Neuronal stem cell (in vitro differentiated cells): Measurements from ENCODE around the gene AEN.

Experiments used
- DNase-seq: peaks from one replicate; pipeline ENCODE4 v3.0.0-alpha.2; 2013; ENCODE audit warnings: low spot score
- H2AFZ ChIP-seq: one replicate; pipeline ENCODE4 v1.6.1; 2013; ENCODE audit warnings: mild to moderate bottlenecking, low read length, inconsistent platforms
- H2AK5ac ChIP-seq: 2 replicates; pipeline ENCODE4 v1.6.1; 2013; ENCODE audit warnings: low read depth, mild to moderate bottlenecking, inconsistent platforms, low read length, moderate library complexity, mixed read lengths
- H2BK120ac ChIP-seq: 2 replicates; pipeline ENCODE4 v1.6.1; 2013; ENCODE audit warnings: low read depth, mild to moderate bottlenecking, inconsistent platforms, low read length, moderate library complexity, mixed read lengths
- H2BK12ac ChIP-seq: one replicate; pipeline ENCODE4 v1.6.1; 2013; ENCODE audit warnings: low read length, inconsistent platforms
- H2BK15ac ChIP-seq: 2 replicates; pipeline ENCODE4 v1.6.1; 2013; ENCODE audit warnings: mild to moderate bottlenecking, low read length, inconsistent platforms, mixed read lengths
- H2BK5ac ChIP-seq: one replicate; pipeline ENCODE4 v1.6.1; 2013; ENCODE audit warnings: inconsistent platforms, mild to moderate bottlenecking, low read length, moderate library complexity
- H3K14ac ChIP-seq: one replicate; pipeline ENCODE4 v1.6.1; 2013; ENCODE audit warnings: low read length, inconsistent platforms
- H3K18ac ChIP-seq: 2 replicates; pipeline ENCODE4 v1.6.1; 2013; ENCODE audit warnings: low read length, inconsistent platforms
- H3K23ac ChIP-seq: 2 replicates; pipeline ENCODE4 v1.6.1; 2013; ENCODE audit warnings: low read depth, mild to moderate bottlenecking, mixed read lengths, low read length, inconsistent platforms; ENCODE audit not compliant: poor library complexity
- H3K27ac ChIP-seq: replicated peaks from 3 replicates; pipeline ENCODE4 v1.5.1; 2013; ENCODE audit warnings: low read length, inconsistent platforms
- H3K27me3 ChIP-seq, 3 experiments: 2 replicates each; pipeline ENCODE4 v1.6.1; 2013; ENCODE audit warnings: low read length in 3 of 3, mild to moderate bottlenecking in 2 of 3, inconsistent platforms in 1 of 3, low read depth in 1 of 3, mixed read lengths in 1 of 3, moderate library complexity in 1 of 3; ENCODE audit not compliant: control insufficient read depth in 3 of 3, insufficient read depth in 3 of 3
- H3K36me3 ChIP-seq, 2 donors: replicated peaks in 1 of 2; 2 replicates each; pipeline ENCODE4 v1.6.1; 2013; ENCODE audit warnings: low read length in 2 of 2; ENCODE audit not compliant: control insufficient read depth in 2 of 2, insufficient read depth in 2 of 2
- H3K4ac ChIP-seq: 2 replicates; pipeline ENCODE4 v1.6.1; 2013; ENCODE audit warnings: inconsistent platforms, mild to moderate bottlenecking, low read length, moderate library complexity
- H3K4me1 ChIP-seq, 2 donors: 1 replicate in 1 of 2; 2 replicates in 1 of 2; pipeline ENCODE4 v1.6.1; 2013; ENCODE audit warnings: low read length in 2 of 2, low read depth in 1 of 2; ENCODE audit not compliant: control insufficient read depth in 2 of 2, insufficient read depth in 1 of 2
- H3K4me2 ChIP-seq: one replicate; pipeline ENCODE4 v1.6.1; 2013; ENCODE audit warnings: mild to moderate bottlenecking, low read length, inconsistent platforms; ENCODE audit not compliant: insufficient read depth, poor library complexity, severe bottlenecking
- H3K4me3 ChIP-seq, 2 donors: 2 replicates each; pipeline ENCODE4 v1.5.1; 2013; ENCODE audit warnings: low read length in 2 of 2, mild to moderate bottlenecking in 2 of 2, inconsistent platforms in 1 of 2, moderate library complexity in 1 of 2
- H3K79me1 ChIP-seq: one replicate; pipeline ENCODE4 v1.6.1; 2013; ENCODE audit warnings: low read depth, mild to moderate bottlenecking, inconsistent platforms, low read length, moderate library complexity
- H3K9ac ChIP-seq: one replicate; pipeline ENCODE4 v1.6.1; 2013; ENCODE audit warnings: mild to moderate bottlenecking, low read depth, low read length, inconsistent platforms; ENCODE audit not compliant: poor library complexity
- H3K9me3 ChIP-seq, 2 donors: replicated peaks in 1 of 2; 2 replicates each; pipeline versions ENCODE3 to v1.6.1; 2013; ENCODE audit warnings: low read length in 2 of 2, mild to moderate bottlenecking in 2 of 2, inconsistent platforms in 1 of 2, low read depth in 1 of 2, mixed read lengths in 1 of 2, moderate library complexity in 1 of 2; ENCODE audit not compliant: control insufficient read depth in 2 of 2, insufficient read depth in 1 of 2
- H4K8ac ChIP-seq: one replicate; pipeline ENCODE4 v1.6.1; 2013; ENCODE audit warnings: low read depth, mild to moderate bottlenecking, inconsistent platforms, low read length, moderate library complexity
- H4K91ac ChIP-seq: one replicate; pipeline ENCODE4 v1.6.1; 2013; ENCODE audit warnings: low read length, low read depth, mild to moderate bottlenecking, inconsistent platforms; ENCODE audit not compliant: poor library complexity
- WGBS, 2 donors: extraction: QIAGEN DNeasy Blood & Tissue Kit; methylation state at CpG; one replicate each; pipeline ENCODE4 v1.1.7; 2013; ENCODE audit warnings: missing lambda C conversion rate in 2 of 2, mixed read lengths in 1 of 2; ENCODE audit not compliant: insufficient read length in 2 of 2, insufficient replicate concordance in 1 of 2; ENCODE audit errors: extremely low coverage in 2 of 2; 5-methylcytosine and 5-hydroxymethylcytosine counted together

The AEN gene

GRCh38 chr15:88649753-88650551, 28.8 kb downstream of the AEN start:
- peak overlapping the region; percentile 38 for H3K18ac ChIP-seq
- no peak overlapping the region for H4K91ac ChIP-seq
- no peak overlapping the region for H2BK15ac ChIP-seq
- peak overlapping the region; percentile 53 for H3K9ac ChIP-seq
- H3K79me1 ChIP-seq = no peaks in the 10 kb centered on the region
- no peaks in the 10 kb centered on the region for H3K9me3 ChIP-seq
- H3K36me3 ChIP-seq = no peaks in the 10 kb centered on the region
- no peak for DNase-seq
- H3K4me2 ChIP-seq = no peak overlapping the region
- H3K4me1 ChIP-seq = peaks cover 9 to 14% of the 10 kb centered on the region in 2 donors
- peak overlapping the region; percentile 53 for H2AFZ ChIP-seq
- peak overlapping the region; percentile 46 for H2BK12ac ChIP-seq
- peak overlapping the region; percentile 10 for H2AK5ac ChIP-seq
- H2BK120ac ChIP-seq = no peak overlapping the region
- no peak overlapping the region for H4K8ac ChIP-seq
- peak overlapping the region; percentile 26 for H3K23ac ChIP-seq
- no CpG with 5 or more reads among the region's 23 CpGs for WGBS, 2 donors
- H3K27me3 ChIP-seq = no peaks in the 10 kb centered on the region
- no peak overlapping the region for H2BK5ac ChIP-seq
- H3K14ac ChIP-seq = no peak overlapping the region
- H3K4me3 ChIP-seq = no peak overlapping the region
- H3K4ac ChIP-seq = no peak overlapping the region
- no peak overlapping the region for H3K27ac ChIP-seq

GRCh38 chr15:88650556-88650955, 29.4 kb downstream of the AEN start:
- no peak overlapping the region for H3K14ac ChIP-seq
- no peaks in the 10 kb centered on the region for H3K36me3 ChIP-seq

GRCh38 chr15:88651136-88651732, 30.1 kb downstream of the AEN start:
- H2BK5ac ChIP-seq = no peak overlapping the region
- H2AK5ac ChIP-seq = no peak overlapping the region
- H2AFZ ChIP-seq = no peak overlapping the region
- H3K18ac ChIP-seq = no peak overlapping the region
- no CpG with 5 or more reads among the region's 7 CpGs for WGBS, 2 donors
- no peak overlapping the region for H4K8ac ChIP-seq
- no peak overlapping the region for H2BK120ac ChIP-seq
- no peak overlapping the region for H3K4ac ChIP-seq
- no peaks in the 10 kb centered on the region for H3K36me3 ChIP-seq
- no peak overlapping the region for H3K27ac ChIP-seq
- DNase-seq = no peak
- no peak overlapping the region for H2BK15ac ChIP-seq
- H3K27me3 ChIP-seq = no peaks in the 10 kb centered on the region
- no peak overlapping the region for H3K4me2 ChIP-seq
- H3K23ac ChIP-seq = no peak overlapping the region
- no peak overlapping the region for H3K9ac ChIP-seq
- H3K79me1 ChIP-seq = no peaks in the 10 kb centered on the region
- H2BK12ac ChIP-seq = no peak overlapping the region
- no peaks in the 10 kb centered on the region for H3K9me3 ChIP-seq
- H3K4me3 ChIP-seq = no peak overlapping the region
- H3K4me1 ChIP-seq = peaks cover 9 to 14% of the 10 kb centered on the region in 2 donors
- no peak overlapping the region for H3K14ac ChIP-seq
- no peak overlapping the region for H4K91ac ChIP-seq

More at GRCh38 chr15:88650556-88650955, 29.4 kb downstream of the AEN start:
- Histone ChIP-seq H3K27me3 (no peaks in the 10 kb centered on the region), H2BK15ac (no peak overlapping the region), H3K9ac (no peak overlapping the region), H4K91ac (no peak overlapping the region), H3K4me2 (no peak overlapping the region), H3K27ac (no peak overlapping the region), H3K18ac (no peak overlapping the region), H3K23ac (peak overlapping the region; percentile 26), H3K4me1 (peaks cover 9 to 14% of the 10 kb centered on the region in 2 donors), H3K9me3 (no peaks in the 10 kb centered on the region), H2BK120ac (no peak overlapping the region), H2BK12ac (no peak overlapping the region), H2AK5ac (no peak overlapping the region), H2BK5ac (no peak overlapping the region), H3K4ac (no peak overlapping the region), H4K8ac (no peak overlapping the region), H3K4me3 (no peak overlapping the region), H3K79me1 (no peaks in the 10 kb centered on the region), H2AFZ (no peak overlapping the region)
- no peak for DNase-seq
- no CpG with 5 or more reads among the region's 12 CpGs for WGBS, 2 donors

- no peaks in the 10 kb centered on the region for H3K36me3 ChIP-seq
- no peak for DNase-seq
- no CpG with 5 or more reads among the region's 9 CpGs for WGBS, 2 donors
Measured at GRCh38 chr15:88651971-88652370, 30.8 kb downstream of the AEN start.

More at GRCh38 chr15:88651971-88652370, 30.8 kb downstream of the AEN start:
- no peak overlapping the region for H3K4me3 ChIP-seq
- H3K27me3 ChIP-seq = no peaks in the 10 kb centered on the region
- no peak overlapping the region for H3K4ac ChIP-seq
- H3K18ac ChIP-seq = no peak overlapping the region
- H2AFZ ChIP-seq = no peak overlapping the region
- no peak overlapping the region for H4K8ac ChIP-seq
- peaks cover 9 to 14% of the 10 kb centered on the region in 2 donors for H3K4me1 ChIP-seq
- no peak overlapping the region for H4K91ac ChIP-seq
- H3K14ac ChIP-seq = no peak overlapping the region
- H2BK5ac ChIP-seq = no peak overlapping the region
- no peak overlapping the region for H3K9ac ChIP-seq
- H3K27ac ChIP-seq = no peak overlapping the region
- H3K79me1 ChIP-seq = no peaks in the 10 kb centered on the region
- no peak overlapping the region for H3K4me2 ChIP-seq
- no peak overlapping the region for H2BK15ac ChIP-seq
- H3K9me3 ChIP-seq = no peaks in the 10 kb centered on the region
- H3K23ac ChIP-seq = no peak overlapping the region
- H2AK5ac ChIP-seq = no peak overlapping the region
- no peak overlapping the region for H2BK12ac ChIP-seq
- no peak overlapping the region for H2BK120ac ChIP-seq
